IMR-90 (cell line): ENCODE measurements around the gene PRAC2. TPM values are rescaled to one million over a fixed set of nuclear protein-coding genes. Genes with fewer than 3 reads are reported as not detected.

Experiments
- ATAC-seq: fragments of 200-7000 bp; cut with Tn5 transposase; 2 replicates; pipeline ENCODE4 v1.9.1; 2020; ENCODE audit warnings: low read depth, mild to moderate bottlenecking, moderate library complexity
- BruUV-seq: library from RNA; stranded (reverse); fragments of 400-500 nt; replicated peaks from 2 replicates; lab custom pipeline; 2021; lab: Mats Ljungman, UMichigan
- CTCF ChIA-PET: fragments of 300-600 bp; formaldehyde crosslinking; extraction: SDS; loops from one replicate; lab custom pipeline; 2021; ENCODE audit warnings: antibody characterized with exemption; lab: Yijun Ruan, JAX
- POLR2A ChIA-PET: fragments of 300-600 bp; sonication (Branson Sonifier 250); formaldehyde crosslinking; loops from one replicate; lab custom pipeline; 2022; ENCODE audit warnings: antibody characterized with exemption; ENCODE audit not compliant: unreplicated experiment; lab: Charles Lee
- DNase-seq: peaks from one replicate; pipeline ENCODE4 v3.0.0; 2013
- H2AFZ ChIP-seq: replicated peaks from 2 replicates; pipeline ENCODE3; 2013; ENCODE audit warnings: low read length, mild to moderate bottlenecking; ENCODE audit not compliant: poor library complexity
- H2AK5ac ChIP-seq: 2 replicates; pipeline ENCODE4 v1.6.1; 2013; ENCODE audit warnings: low read depth, low read length, inconsistent platforms
- H2AK9ac ChIP-seq: replicated peaks from 2 replicates; pipeline ENCODE3; 2013; ENCODE audit warnings: mild to moderate bottlenecking, low read depth, low read length, moderate library complexity; ENCODE audit not compliant: poor library complexity
- H2BK120ac ChIP-seq: 2 replicates; pipeline ENCODE4 v1.6.1; 2013; ENCODE audit warnings: low read depth, low read length, inconsistent platforms
- H2BK15ac ChIP-seq: 3 replicates; pipeline ENCODE4 v1.6.1; 2013; ENCODE audit warnings: low read depth, low read length, inconsistent platforms
- H2BK20ac ChIP-seq: 2 replicates; pipeline ENCODE4 v1.6.1; 2013; ENCODE audit warnings: low read depth, mild to moderate bottlenecking, inconsistent platforms, low read length, moderate library complexity
- H2BK5ac ChIP-seq: 2 replicates; pipeline ENCODE4 v1.6.1; 2013; ENCODE audit warnings: mild to moderate bottlenecking, low read depth, low read length, inconsistent platforms; ENCODE audit not compliant: poor library complexity, severe bottlenecking
- H3K14ac ChIP-seq: replicated peaks from 2 replicates; pipeline ENCODE4 v1.6.1; 2013; ENCODE audit warnings: low read depth, low read length, inconsistent platforms
- H3K18ac ChIP-seq: 2 replicates; pipeline ENCODE4 v1.6.1; 2013; ENCODE audit warnings: low read depth, low read length, control low read depth
- H3K23ac ChIP-seq: 2 replicates; pipeline ENCODE4 v1.6.1; 2013; ENCODE audit warnings: low read depth, low read length, inconsistent platforms
- H3K27ac ChIP-seq: 2 replicates; pipeline ENCODE4 v1.5.1; 2013; ENCODE audit warnings: mild to moderate bottlenecking, control low read depth, low read length; ENCODE audit not compliant: insufficient read depth
- H3K27me3 ChIP-seq: 2 replicates; pipeline ENCODE4 v1.6.1; 2013; ENCODE audit warnings: low read length; ENCODE audit not compliant: control insufficient read depth, insufficient read depth
- H3K36me3 ChIP-seq: 2 replicates; pipeline ENCODE4 v1.6.1; 2013; ENCODE audit warnings: low read length, mixed read lengths; ENCODE audit not compliant: control insufficient read depth, insufficient read depth
- H3K4ac ChIP-seq: 2 replicates; pipeline ENCODE4 v1.6.1; 2013; ENCODE audit warnings: low read depth, low read length, inconsistent platforms
- H3K4me1 ChIP-seq: 2 replicates; pipeline ENCODE4 v1.6.1; 2013; ENCODE audit warnings: low read length, mixed read lengths; ENCODE audit not compliant: control insufficient read depth, insufficient read depth
- H3K4me2 ChIP-seq: 2 replicates; pipeline ENCODE4 v1.6.1; 2013; ENCODE audit warnings: low read depth, mild to moderate bottlenecking, control low read depth, low read length, moderate library complexity
- H3K4me3 ChIP-seq: 2 replicates; pipeline ENCODE4 v1.5.1; 2013; ENCODE audit warnings: low read depth, mild to moderate bottlenecking, control low read depth, low read length, moderate library complexity; ENCODE audit not compliant: insufficient read depth
- H3K56ac ChIP-seq: 2 replicates; pipeline ENCODE4 v1.6.1; 2013; ENCODE audit warnings: low read length, inconsistent platforms; ENCODE audit not compliant: insufficient read depth; ENCODE audit errors: extremely low read depth
- H3K79me1 ChIP-seq, 2 experiments: 2 replicates each; pipeline ENCODE4 v1.6.1; 2013; ENCODE audit warnings: low read length in 2 of 2, inconsistent platforms in 1 of 2, low read depth in 1 of 2
- H3K9ac ChIP-seq: 2 replicates; pipeline ENCODE4 v1.6.1; 2013; ENCODE audit warnings: low read depth, low read length, control low read depth
- H3K9me1 ChIP-seq: 2 replicates; pipeline ENCODE4 v1.6.1; 2013; ENCODE audit warnings: low read length, inconsistent platforms; ENCODE audit not compliant: insufficient read depth
- H3K9me3 ChIP-seq: 2 replicates; pipeline ENCODE4 v1.6.1; 2013; ENCODE audit warnings: low read length; ENCODE audit not compliant: control insufficient read depth, insufficient read depth
- H4K20me1 ChIP-seq: 2 replicates; pipeline ENCODE4 v1.6.1; 2013; ENCODE audit warnings: low read length, inconsistent platforms; ENCODE audit not compliant: insufficient read depth
- H4K5ac ChIP-seq: 2 replicates; pipeline ENCODE4 v1.6.1; 2013; ENCODE audit warnings: mild to moderate bottlenecking, low read depth, low read length, control low read depth
- H4K8ac ChIP-seq, 2 experiments: 2 replicates each; pipeline ENCODE4 v1.6.1; 2013; ENCODE audit warnings: low read depth in 2 of 2, low read length in 2 of 2, control low read depth in 1 of 2, inconsistent platforms in 1 of 2
- H4K91ac ChIP-seq: 2 replicates; pipeline ENCODE4 v1.6.1; 2013; ENCODE audit warnings: low read depth, low read length, inconsistent platforms; ENCODE audit not compliant: insufficient read depth
- CEBPB ChIP-seq: IDR thresholded peaks from 2 replicates; pipeline ENCODE4 v1.6.1; 2012; ENCODE audit warnings: low read depth, low read length, improper control_type of control experiment
- CHD1 ChIP-seq: IDR thresholded peaks from 2 replicates; pipeline ENCODE4 v1.6.1; 2012; ENCODE audit warnings: low read depth, low read length, improper control_type of control experiment
- CTCF ChIP-seq: conservative IDR thresholded peaks from 2 replicates; pipeline ENCODE4 v1.5.1; 2012; ENCODE audit warnings: mild to moderate bottlenecking, low read depth, low read length, improper control_type of control experiment
- ELK1 ChIP-seq: fragments of 150-350 bp; IDR thresholded peaks from 2 replicates; pipeline ENCODE4 v1.6.1; 2016; ENCODE audit warnings: low read depth, mild to moderate bottlenecking, low read length, moderate library complexity, borderline replicate concordance
- FOS ChIP-seq: fragments of 150-350 bp; IDR thresholded peaks from 2 replicates; pipeline ENCODE4 v1.6.1; 2016; ENCODE audit warnings: low read depth, low read length
- MAFK ChIP-seq: IDR thresholded peaks from 2 replicates; pipeline ENCODE4 v1.6.1; 2012; ENCODE audit warnings: low read depth, low read length, improper control_type of control experiment
- MAZ ChIP-seq: IDR thresholded peaks from 2 replicates; pipeline ENCODE4 v1.6.1; 2012; ENCODE audit warnings: low read depth, mild to moderate bottlenecking, low read length, improper control_type of control experiment, moderate library complexity, borderline replicate concordance
- MXI1 ChIP-seq: IDR thresholded peaks from 2 replicates; pipeline ENCODE4 v1.6.1; 2012; ENCODE audit warnings: low read depth, mild to moderate bottlenecking, low read length, moderate library complexity, borderline replicate concordance
- NFE2L2 ChIP-seq: fragments of 150-350 bp; IDR thresholded peaks from 2 replicates; pipeline ENCODE4 v1.6.1; 2016; ENCODE audit warnings: low read depth, mild to moderate bottlenecking, low read length
- POLR2A ChIP-seq: IDR thresholded peaks from 2 replicates; pipeline ENCODE4 v1.6.1; 2012; ENCODE audit warnings: mild to moderate bottlenecking, low read depth, low read length
- RAD21 ChIP-seq: IDR thresholded peaks from 2 replicates; pipeline ENCODE4 v1.6.1; 2012; ENCODE audit warnings: low read length, improper control_type of control experiment
- RCOR1 ChIP-seq: IDR thresholded peaks from 2 replicates; pipeline ENCODE4 v1.6.1; 2012; ENCODE audit warnings: mild to moderate bottlenecking, low read length, improper control_type of control experiment; ENCODE audit not compliant: insufficient replicate concordance
- RFX5 ChIP-seq: IDR thresholded peaks from 2 replicates; pipeline ENCODE4 v1.8.0; 2012; ENCODE audit warnings: low read depth, mild to moderate bottlenecking, low read length, moderate library complexity
- SMC3 ChIP-seq: fragments of 150-350 bp; IDR thresholded peaks from 2 replicates; pipeline ENCODE4 v1.6.1; 2016; ENCODE audit warnings: low read depth, mild to moderate bottlenecking, antibody characterized with exemption, low read length, moderate library complexity
- USF2 ChIP-seq: fragments of 150-350 bp; IDR thresholded peaks from 2 replicates; pipeline ENCODE4 v1.6.1; 2017; ENCODE audit warnings: mild to moderate bottlenecking, antibody characterized with exemption, low read length, low read depth
- dilution Hi-C: fragments of 300-500 bp; cut with HindIII; formaldehyde crosslinking; loops from one replicate; pipeline ENCODE4 v1.14.3; 2018; ENCODE audit warnings: low sequenced_read_pairs; ENCODE audit not compliant: unreplicated experiment
- in situ Hi-C: fragments of 300-500 bp; cut with MboI; formaldehyde crosslinking; loops from 3 replicates; pipeline ENCODE4 v1.14.3; 2019; ENCODE audit warnings: low sequenced_read_pairs, inconsistent platforms, mixed read lengths
- intact Hi-C: fragments of 100-400 bp; cut with micrococcal nuclease; formaldehyde crosslinking; loops from 2 replicates; pipeline ENCODE4 v1.10.0; 2022
- polyA plus RNA-seq, 3 experiments: library from polyadenylated mRNA; depleted of rRNA; stranded (reverse); fragments of >200 nt; gene quantifications; 2 replicates each; pipeline ENCODE4 v1.2.3, GENCODE V29; 2012; ENCODE audit warnings: low replicate concordance in 1 of 3
- total RNA-seq: library from RNA; depleted of rRNA; stranded (reverse); fragments of >200 nt; gene quantifications from 2 replicates; pipeline ENCODE4 v1.2.3, GENCODE V29; 2012

PRAC2 gene
- total and polyA plus RNA-seq, 2 of the 4 experiments (the other 2 are of a cell fraction) = not detected

DNA sequence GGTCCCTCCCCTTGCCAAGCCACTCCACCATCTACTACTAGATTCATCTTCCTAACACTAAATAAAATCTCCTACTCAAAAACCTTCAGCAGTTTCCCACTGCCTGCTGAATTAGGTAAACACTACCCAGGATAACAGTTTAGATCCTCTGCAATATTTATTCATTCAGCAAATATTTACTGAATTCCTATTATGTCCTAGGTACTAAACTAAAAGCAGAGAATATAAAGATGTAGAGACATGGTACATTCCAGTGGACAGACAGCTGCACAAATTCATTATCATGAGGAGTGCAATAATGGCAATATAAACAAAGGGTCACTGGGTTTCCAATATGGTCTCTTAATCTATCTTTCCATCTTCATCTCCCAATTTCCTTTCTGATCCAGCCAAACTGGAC, 36.3 kb downstream of the PRAC2 start:
- POLR2A ChIA-PET = no interaction called here

More for the DNA sequence above, 36.3 kb downstream of the PRAC2 start:
- Histone ChIP-seq H3K23ac (no peak overlapping the region), H3K18ac (no peak overlapping the region), H3K9me1 (0 out of 2 replicates have a peak, but pooled peaks cover 2% of the 10 kb centered on the region), H2BK20ac (no peak overlapping the region), H2BK5ac (no peak overlapping the region), H4K5ac (no peak overlapping the region), H2AK5ac (no peak overlapping the region), H4K8ac (no peak overlapping the region), H3K27ac (no peak overlapping the region), H2BK120ac (no peak overlapping the region), H3K4me3 (no peak overlapping the region), H3K9me3 (peaks cover 4% of the 10 kb centered on the region; the same call in 1 of the 2 replicates), H3K36me3 (no peaks in the 10 kb centered on the region), H4K91ac (no peak overlapping the region), H3K4me1 (no peaks in the 10 kb centered on the region), H3K4ac (no peak overlapping the region), H3K79me1 (no peaks in the 10 kb centered on the region), H2AK9ac (no peak overlapping the region), H3K27me3 (peaks cover 85% of the 10 kb centered on the region), H2AFZ (no peak overlapping the region), H3K14ac (no peak overlapping the region), H2BK15ac (no peak overlapping the region), H3K56ac (no peak overlapping the region), H4K20me1 (no peaks in the 10 kb centered on the region; the same call in 1 of the 2 replicates), H3K9ac (no peak overlapping the region), H3K4me2 (no peak overlapping the region)
- CTCF ChIA-PET = no interaction called here
- no peak for DNase-seq
- TF ChIP-seq FOS (no peak), MAZ (no peak), CHD1 (no peak), RAD21 (no peak), CTCF (no peak), USF2 (no peak), CEBPB (no peak), POLR2A (no peak), ELK1 (no peak), SMC3 (no peak), MXI1 (no peak), NFE2L2 (no peak), RCOR1 (no peak), MAFK (no peak), RFX5 (no peak)
- no TSS peak for BruUV-seq
- no peak for ATAC-seq
- in situ Hi-C loops (loop anchor here (25.0 kb wide), 1 partner anchor 372 kb away; no protein-coding TSS in a partner anchor), dilution Hi-C loops (no loop called here), intact Hi-C loops (no loop called here)
